Measurements from ENCODE around the gene GGA2. TPM values are rescaled to one million over a fixed set of nuclear protein-coding genes. Genes with fewer than 3 reads are reported as not detected.
"Not testable (repeated sequence)": the region's sequence is repeated elsewhere in the genome, so short reads cannot be mapped to it uniquely, and the experiment has no call there.

The GGA2 gene
- total RNA-seq, 6 donors from 2014 or later, result 84.4 to 197 (median 164) TPM

DNA sequence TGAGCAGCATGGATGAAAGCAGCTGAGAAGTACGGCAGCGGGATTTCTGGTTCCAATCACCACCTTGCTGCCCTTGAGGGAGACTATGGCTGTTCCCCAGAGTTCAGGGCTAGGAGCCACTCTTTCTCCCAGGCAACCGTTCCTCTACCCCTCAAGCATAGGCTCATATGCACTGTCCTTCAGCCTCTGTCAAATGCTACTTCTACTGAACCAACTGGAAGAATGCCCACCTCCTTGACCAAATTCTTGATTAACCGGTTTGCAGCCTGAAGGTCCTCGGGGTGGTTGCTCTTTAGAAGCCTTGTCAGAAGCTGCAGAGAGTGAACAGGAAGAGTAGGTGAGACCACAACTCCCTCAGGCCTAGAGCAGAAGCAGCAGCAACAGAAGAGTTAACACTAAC, 23.8 kb downstream of the GGA2 start:
- Histone ChIP-seq H3K36me3 (peaks cover 49 to 99% (median 83%) of the 10 kb centered on the region in 4 donors), H3K27ac (no peak overlapping the region), H3K9me3 (no peaks in the 10 kb centered on the region), H3K4me1 (peaks cover 0 to 19% (median 13%) of the 10 kb centered on the region in 4 donors), H3K4me3 (no peak overlapping the region), H3K27me3 (no peaks in the 10 kb centered on the region)
- ATAC-seq (ENCODE audit: low FRiP score in 2 of 2), result peak; percentile 62 to 90
- peak in 1 of 4 donors; percentile 26 for TF ChIP-seq EP300 (IDR thresholded peaks at IDR 0.05)
- TF ChIP-seq POLR2A (IDR thresholded peaks at IDR 0.05), result peak in 1 of 4 donors; percentile 16
- TF ChIP-seq POLR2AphosphoS5 (IDR thresholded peaks at IDR 0.05), result no peak
- TF ChIP-seq, protein P1, sequence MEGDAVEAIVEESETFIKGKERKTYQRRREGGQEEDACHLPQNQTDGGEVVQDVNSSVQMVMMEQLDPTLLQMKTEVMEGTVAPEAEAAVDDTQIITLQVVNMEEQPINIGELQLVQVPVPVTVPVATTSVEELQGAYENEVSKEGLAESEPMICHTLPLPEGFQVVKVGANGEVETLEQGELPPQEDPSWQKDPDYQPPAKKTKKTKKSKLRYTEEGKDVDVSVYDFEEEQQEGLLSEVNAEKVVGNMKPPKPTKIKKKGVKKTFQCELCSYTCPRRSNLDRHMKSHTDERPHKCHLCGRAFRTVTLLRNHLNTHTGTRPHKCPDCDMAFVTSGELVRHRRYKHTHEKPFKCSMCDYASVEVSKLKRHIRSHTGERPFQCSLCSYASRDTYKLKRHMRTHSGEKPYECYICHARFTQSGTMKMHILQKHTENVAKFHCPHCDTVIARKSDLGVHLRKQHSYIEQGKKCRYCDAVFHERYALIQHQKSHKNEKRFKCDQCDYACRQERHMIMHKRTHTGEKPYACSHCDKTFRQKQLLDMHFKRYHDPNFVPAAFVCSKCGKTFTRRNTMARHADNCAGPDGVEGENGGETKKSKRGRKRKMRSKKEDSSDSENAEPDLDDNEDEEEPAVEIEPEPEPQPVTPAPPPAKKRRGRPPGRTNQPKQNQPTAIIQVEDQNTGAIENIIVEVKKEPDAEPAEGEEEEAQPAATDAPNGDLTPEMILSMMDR (IDR thresholded peaks at IDR 0.05), result no peak
- WGBS, 2 donors, result 83 to 89% methylated on average over 5 of the region's 5 CpGs
- DNase-seq, result peak in 1 of 2 donors; percentile 84

DNA sequence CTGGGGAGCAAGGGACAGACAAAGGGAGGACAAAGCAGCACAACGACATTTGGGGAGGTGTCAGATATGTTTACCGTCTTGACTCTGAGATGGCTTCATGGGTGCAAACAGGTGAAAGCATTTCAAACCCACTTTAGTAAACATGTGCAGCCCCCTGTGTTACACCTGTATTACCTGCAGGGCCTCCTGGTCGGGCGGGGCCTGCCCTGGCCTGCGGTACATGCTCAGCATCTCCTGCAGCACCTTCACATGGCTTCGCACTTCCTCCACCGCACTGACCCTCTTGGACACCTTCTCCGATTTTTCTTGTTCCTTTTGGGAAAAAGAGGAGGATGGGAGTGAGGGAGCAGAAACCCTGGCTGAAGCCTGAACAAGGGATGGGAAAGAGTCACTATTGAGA, 24.5 kb downstream of the GGA2 start:
- Histone ChIP-seq H3K36me3 (peaks cover 56 to 99% (median 86%) of the 10 kb centered on the region in 4 donors), H3K27me3 (no peaks in the 10 kb centered on the region), H3K4me1 (peaks cover 0 to 15% (median 11%) of the 10 kb centered on the region in 4 donors), H3K27ac (no peak overlapping the region), H3K4me3 (no peak overlapping the region), H3K9me3 (no peaks in the 10 kb centered on the region)
- peak in 1 of 2 donors; percentile 50 for DNase-seq
- peak in 1 of 2 donors; percentile 23 for ATAC-seq (ENCODE audit: low FRiP score in 2 of 2)
- TF ChIP-seq, protein P1 (IDR thresholded peaks at IDR 0.05), result no peak
- no peak for TF ChIP-seq EP300 (IDR thresholded peaks at IDR 0.05)
- no peak for TF ChIP-seq POLR2AphosphoS5 (IDR thresholded peaks at IDR 0.05)
- no peak for TF ChIP-seq POLR2A (IDR thresholded peaks at IDR 0.05)
- WGBS, 2 donors, result 91 to 93% methylated on average over 8 of the region's 8 CpGs

DNA sequence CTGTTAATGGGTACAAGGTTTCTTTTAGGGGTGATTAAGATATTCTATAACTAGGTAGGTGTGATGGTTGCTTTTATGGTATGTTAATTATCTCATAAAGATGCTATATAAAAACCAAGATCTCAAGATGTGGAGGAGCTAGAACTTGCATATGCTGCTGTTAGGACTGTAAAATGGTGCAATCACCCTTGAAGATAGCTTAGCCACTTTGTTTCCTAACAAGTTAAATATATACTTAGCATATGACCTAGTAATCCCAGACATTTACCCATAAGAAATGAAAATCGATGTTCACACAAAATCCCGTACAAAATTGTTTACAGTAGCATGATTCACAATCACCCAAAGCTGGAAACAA, 25.1 kb downstream of the GGA2 start:
- Histone ChIP-seq H3K27me3 (no peaks in the 10 kb centered on the region), H3K9me3 (no peaks in the 10 kb centered on the region), H3K27ac (no peak overlapping the region), H3K36me3 (peaks cover 62 to 99% (median 89%) of the 10 kb centered on the region in 4 donors), H3K4me1 (peaks cover 0 to 15% (median 10%) of the 10 kb centered on the region in 4 donors), H3K4me3 (no peak overlapping the region)
- DNase-seq, result no peak
- TF ChIP-seq POLR2AphosphoS5 (IDR thresholded peaks at IDR 0.05) (no peak), POLR2A (IDR thresholded peaks at IDR 0.05) (no peak), EP300 (IDR thresholded peaks at IDR 0.05) (no peak)
- TF ChIP-seq, protein P1 (IDR thresholded peaks at IDR 0.05), result no peak
- WGBS, 2 donors, result 90 to 96% methylated on average over 2 of the region's 2 CpGs
- no peak for ATAC-seq (ENCODE audit: low FRiP score in 2 of 2)

DNA sequence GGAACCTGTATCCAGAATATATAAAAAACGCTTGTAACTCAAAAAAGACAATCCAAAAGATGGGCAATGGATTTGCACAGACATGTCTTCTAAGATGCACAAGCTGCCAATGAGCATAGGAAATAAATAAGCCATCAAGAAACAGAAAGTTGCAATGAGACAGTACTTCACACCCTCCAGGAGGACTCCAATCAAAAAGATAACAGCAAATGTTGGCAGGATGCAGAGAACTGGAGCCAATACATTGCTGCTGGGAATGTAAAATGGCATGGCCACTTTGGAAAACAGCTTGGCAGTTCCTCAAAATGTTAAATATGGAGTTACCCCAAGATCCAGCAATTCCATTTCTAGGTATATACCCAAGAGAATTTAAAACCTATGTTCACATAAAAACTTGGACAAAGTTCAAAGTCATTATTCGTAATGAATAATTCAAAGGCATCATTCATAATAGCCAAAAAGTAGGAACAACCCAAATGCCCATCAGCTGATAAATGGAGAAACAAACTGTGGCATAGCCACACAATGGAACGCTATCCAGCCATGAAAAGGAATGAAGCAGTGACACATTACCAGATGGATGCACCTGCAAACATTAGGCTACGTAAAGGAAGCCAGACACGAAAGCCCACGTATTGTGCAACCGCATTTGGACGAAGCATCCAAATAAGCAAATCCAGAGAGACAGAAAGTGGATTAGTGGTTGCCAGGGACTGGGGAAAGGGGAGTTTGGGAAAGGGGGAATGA, 25.6 kb downstream of the GGA2 start:
- H3K27ac ChIP-seq, result no peak overlapping the region
- H3K36me3 ChIP-seq, result peaks cover 67 to 99% (median 91%) of the 10 kb centered on the region in 4 donors
- TF ChIP-seq POLR2A (IDR thresholded peaks at IDR 0.05) (no peak), EP300 (IDR thresholded peaks at IDR 0.05) (no peak), POLR2AphosphoS5 (IDR thresholded peaks at IDR 0.05) (no peak)
- TF ChIP-seq, protein P1 (IDR thresholded peaks at IDR 0.05), result no peak
- no peaks in the 10 kb centered on the region for H3K27me3 ChIP-seq
- WGBS, 2 donors, result 80 to 86% methylated on average over 8 of the region's 8 CpGs
- peaks cover 0 to 15% (median 10%) of the 10 kb centered on the region in 4 donors for H3K4me1 ChIP-seq
- DNase-seq, result no peak
- no peak overlapping the region for H3K4me3 ChIP-seq
- H3K9me3 ChIP-seq, result no peaks in the 10 kb centered on the region
- no peak for ATAC-seq (ENCODE audit: low FRiP score in 2 of 2)

DNA sequence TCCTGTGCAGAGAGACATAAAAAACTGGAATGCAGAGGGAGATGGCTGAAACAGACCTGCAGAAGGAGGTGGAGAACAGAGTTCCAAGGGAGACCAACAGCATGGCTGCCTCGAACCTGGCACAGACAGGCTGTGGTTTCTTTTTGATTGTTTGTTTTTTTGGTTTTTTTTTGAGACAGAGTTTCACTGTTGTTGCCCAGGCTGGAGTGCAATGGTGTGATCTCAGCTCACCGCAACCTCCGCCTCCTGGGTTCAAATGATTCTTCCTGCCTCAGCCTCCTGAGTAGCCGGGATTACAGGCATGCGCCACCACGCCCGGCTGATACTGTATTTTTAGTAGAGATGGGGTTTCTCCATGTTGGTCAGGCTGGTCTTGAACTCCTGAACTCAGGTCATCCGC, 26.8 kb downstream of the GGA2 start:
- ATAC-seq (ENCODE audit: low FRiP score in 2 of 2); H3K9me3 ChIP-seq; H3K27me3 ChIP-seq; H3K27ac ChIP-seq; DNase-seq; H3K4me3 ChIP-seq: not testable (repeated sequence)
- 98 to 100% methylated on average over 8 of the region's 8 CpGs for WGBS, 2 donors
- Histone ChIP-seq H3K36me3 (peaks cover 70 to 99% (median 94%) of the 10 kb centered on the region in 4 donors), H3K4me1 (peaks cover 0 to 15% (median 10%) of the 10 kb centered on the region in 4 donors)
